H1 (cell line): ENCODE results near the gene NRK. TPM values are rescaled to one million over a fixed set of nuclear protein-coding genes. Genes with fewer than 3 reads are reported as not detected.

ENCODE experiments used
- CTCF ChIA-PET: fragments of 300-600 bp; sonication (Branson Sonifier 250); formaldehyde crosslinking; loops from one replicate; lab custom pipeline; 2021; ENCODE audit not compliant: partially characterized antibody; lab: Charles Lee
- POLR2A ChIA-PET: fragments of 300-600 bp; sonication (Branson Sonifier 250); formaldehyde crosslinking; loops from one replicate; lab custom pipeline; 2021; ENCODE audit warnings: inconsistent platforms; ENCODE audit not compliant: partially characterized antibody; lab: Charles Lee
- DNase-seq, 2 experiments: peaks; one replicate each; pipeline versions ENCODE4 v3.0.0 to v3.0.0-alpha.2; 2010 to 2022; ENCODE audit warnings: low spot score in 2 of 2, low read depth in 1 of 2, mixed read lengths in 1 of 2
- FAIRE-seq: peaks from 2 replicates; lab custom pipeline; 2011; peaks lifted over from hg19 to GRCh38; lab: Jason Lieb, UNC
- H2AFZ ChIP-seq: 2 replicates; pipeline ENCODE4 v1.8.1; 2012; ENCODE audit warnings: low read length, inconsistent platforms
- H2AK5ac ChIP-seq: 2 replicates; pipeline ENCODE4 v1.6.1; 2013; ENCODE audit warnings: low read depth, low read length
- H2BK120ac ChIP-seq: replicated peaks from 2 replicates; pipeline ENCODE3; 2013; ENCODE audit warnings: low read depth, low read length, inconsistent platforms
- H2BK12ac ChIP-seq: 2 replicates; pipeline ENCODE4 v1.6.1; 2013; ENCODE audit warnings: low read depth, low read length
- H2BK15ac ChIP-seq: 2 replicates; pipeline ENCODE4 v1.6.1; 2013; ENCODE audit warnings: low read length
- H2BK20ac ChIP-seq: 2 replicates; pipeline ENCODE4 v1.6.1; 2013; ENCODE audit warnings: low read length
- H2BK5ac ChIP-seq: 2 replicates; pipeline ENCODE4 v1.6.1; 2013; ENCODE audit warnings: low read depth, low read length
- H3K14ac ChIP-seq: 2 replicates; pipeline ENCODE4 v1.6.1; 2013; ENCODE audit warnings: inconsistent platforms; ENCODE audit not compliant: insufficient read length
- H3K18ac ChIP-seq: 2 replicates; pipeline ENCODE4 v1.6.1; 2013; ENCODE audit warnings: low read length; ENCODE audit errors: extremely low read depth
- H3K23ac ChIP-seq: 2 replicates; pipeline ENCODE4 v1.6.1; 2013; ENCODE audit warnings: inconsistent platforms; ENCODE audit not compliant: insufficient read length
- H3K23me2 ChIP-seq: 2 replicates; pipeline ENCODE4 v1.6.1; 2013; ENCODE audit warnings: low read depth, low read length
- H3K27ac ChIP-seq: 2 replicates; pipeline ENCODE4 v1.6.1; 2011; ENCODE audit warnings: low read depth, low read length, inconsistent platforms
- H3K27me3 ChIP-seq, 4 experiments: replicated peaks in 1 of 4; 1 replicate in 1 of 4; 2 replicates in 3 of 4; pipeline versions ENCODE4 v1.6.1 to v1.8.1; 2011 to 2013; ENCODE audit warnings: low read length in 3 of 4, mild to moderate bottlenecking in 3 of 4, inconsistent platforms in 2 of 4, mixed read lengths in 2 of 4, moderate library complexity in 1 of 4; ENCODE audit not compliant: control insufficient read depth in 3 of 4, insufficient read depth in 3 of 4; ENCODE audit errors: extremely low read depth in 1 of 4
- H3K36me3 ChIP-seq, 4 experiments: 2 replicates each; pipeline versions ENCODE4 v1.6.1 to v1.8.1; 2011 to 2013; ENCODE audit warnings: mild to moderate bottlenecking in 4 of 4, low read length in 3 of 4, moderate library complexity in 2 of 4, control low read depth in 1 of 4, inconsistent platforms in 1 of 4; ENCODE audit not compliant: insufficient read depth in 4 of 4, control insufficient read depth in 2 of 4
- H3K4ac ChIP-seq: replicated peaks from 2 replicates; pipeline ENCODE3; 2013; ENCODE audit warnings: low read length, low read depth, mixed read lengths, inconsistent platforms; ENCODE audit not compliant: insufficient read length
- H3K4me1 ChIP-seq, 4 experiments: replicated peaks in 1 of 4; 1 replicate in 1 of 4; 2 replicates in 3 of 4; pipeline versions ENCODE4 v1.6.1 to v1.8.1; 2011 to 2013; ENCODE audit warnings: low read length in 3 of 4, inconsistent platforms in 2 of 4, mixed read lengths in 1 of 4; ENCODE audit not compliant: insufficient read depth in 4 of 4, control insufficient read depth in 3 of 4
- H3K4me2 ChIP-seq, 2 experiments: 2 replicates each; pipeline versions ENCODE4 v1.6.1 to v1.8.1; 2011 to 2013; ENCODE audit warnings: low read depth in 2 of 2, low read length in 2 of 2, control low read depth in 1 of 2, inconsistent platforms in 1 of 2, mild to moderate bottlenecking in 1 of 2; ENCODE audit not compliant: insufficient read depth in 1 of 2
- H3K4me3 ChIP-seq, 4 experiments: fragments of 200-600, 300-600 bp in 1 of 4; sonication (generic), shearing (Covaris generic), sonication (Bioruptor Twin) in 1 of 4; 2 replicates each; pipeline versions ENCODE4 v1.5.1 to v1.8.1; 2011 to 2016; ENCODE audit warnings: low read length in 4 of 4, low read depth in 3 of 4, control low read depth in 2 of 4, inconsistent platforms in 2 of 4, mild to moderate bottlenecking in 2 of 4, mixed read lengths in 1 of 4, moderate library complexity in 1 of 4; ENCODE audit not compliant: insufficient read depth in 2 of 4; ENCODE audit errors: extremely low read depth in 1 of 4
- H3K56ac ChIP-seq: replicated peaks from 2 replicates; pipeline ENCODE3; 2013; ENCODE audit warnings: low read depth, mild to moderate bottlenecking, mixed read lengths, low read length, inconsistent platforms; ENCODE audit not compliant: insufficient read length
- H3K79me1 ChIP-seq: 2 replicates; pipeline ENCODE4 v1.6.1; 2013; ENCODE audit warnings: low read depth, low read length, control low read depth
- H3K79me2 ChIP-seq, 2 experiments: 2 replicates each; pipeline versions ENCODE4 v1.6.1 to v1.8.1; 2012 to 2013; ENCODE audit warnings: low read length in 2 of 2, mild to moderate bottlenecking in 2 of 2, inconsistent platforms in 1 of 2; ENCODE audit not compliant: insufficient read depth in 2 of 2, control insufficient read depth in 1 of 2
- H3K9ac ChIP-seq, 4 experiments: replicated peaks in 1 of 4; 1 replicate in 1 of 4; 2 replicates in 3 of 4; pipeline versions ENCODE4 v1.6.1 to v1.8.1; 2011 to 2013; ENCODE audit warnings: low read depth in 3 of 4, low read length in 3 of 4, control low read depth in 2 of 4, mild to moderate bottlenecking in 2 of 4, moderate library complexity in 2 of 4, inconsistent platforms in 1 of 4; ENCODE audit errors: extremely low read depth in 1 of 4
- H3K9me3 ChIP-seq, 2 experiments: 2 replicates each; pipeline versions ENCODE4 v1.6.1 to v1.8.1; 2012 to 2013; ENCODE audit warnings: mild to moderate bottlenecking in 2 of 2, moderate library complexity in 2 of 2, control low read depth in 1 of 2, inconsistent platforms in 1 of 2, low read depth in 1 of 2, low read length in 1 of 2, mixed read lengths in 1 of 2; ENCODE audit not compliant: insufficient read depth in 2 of 2
- H4K20me1 ChIP-seq, 2 experiments: replicated peaks in 1 of 2; 2 replicates each; pipeline versions ENCODE3 to v1.8.1; 2011 to 2013; ENCODE audit warnings: inconsistent platforms in 2 of 2, low read length in 2 of 2, mild to moderate bottlenecking in 1 of 2; ENCODE audit not compliant: insufficient read depth in 2 of 2, control insufficient read depth in 1 of 2
- H4K5ac ChIP-seq: 2 replicates; pipeline ENCODE4 v1.6.1; 2013; ENCODE audit warnings: low read length, low read depth, mixed read lengths, inconsistent platforms; ENCODE audit not compliant: insufficient read length
- H4K8ac ChIP-seq: 2 replicates; pipeline ENCODE4 v1.8.0; 2013; ENCODE audit warnings: mild to moderate bottlenecking, moderate library complexity, low read length, inconsistent platforms; ENCODE audit not compliant: insufficient read depth; ENCODE audit errors: extremely low read depth
- H4K91ac ChIP-seq: replicated peaks from 2 replicates; pipeline ENCODE3; 2013; ENCODE audit warnings: low read length, mixed read lengths, inconsistent platforms; ENCODE audit not compliant: insufficient read length
- ATF2 ChIP-seq: IDR thresholded peaks from 2 replicates; pipeline ENCODE4 v1.6.1; 2012; ENCODE audit warnings: low read length, inconsistent platforms
- BCL11A ChIP-seq, 2 experiments: IDR thresholded peaks; one replicate each; pipeline ENCODE4 v1.6.1; 2011; ENCODE audit warnings: low read depth in 2 of 2, low read length in 2 of 2, mild to moderate bottlenecking in 2 of 2
- BRCA1 ChIP-seq: IDR thresholded peaks from 2 replicates; pipeline ENCODE4 v1.6.1; 2012; ENCODE audit warnings: low read depth, low read length, improper control_type of control experiment
- CTBP2 ChIP-seq: IDR thresholded peaks from 2 replicates; pipeline ENCODE4 v1.7.0; 2011; ENCODE audit warnings: borderline replicate concordance, mild to moderate bottlenecking, moderate library complexity, mixed read lengths, low read length; ENCODE audit not compliant: insufficient read depth, insufficient read length
- EP300 ChIP-seq, 2 experiments: IDR thresholded peaks; 1 replicate in 1 of 2; 2 replicates in 1 of 2; pipeline ENCODE4 v1.6.1; 2011 to 2012; ENCODE audit warnings: low read depth in 2 of 2, low read length in 2 of 2, mild to moderate bottlenecking in 2 of 2, borderline replicate concordance in 1 of 2, inconsistent platforms in 1 of 2, moderate library complexity in 1 of 2
- EZH2 ChIP-seq: fragments of 200-600 bp; sonication (generic); IDR thresholded peaks from 2 replicates; pipeline ENCODE4 v1.7.1; 2012; ENCODE audit warnings: low read depth, mild to moderate bottlenecking, moderate library complexity, low read length, inconsistent platforms; ENCODE audit not compliant: severe bottlenecking
- RAD21 ChIP-seq, 2 experiments: IDR thresholded peaks in 1 of 2; conservative IDR thresholded peaks in 1 of 2; 2 replicates each; pipeline ENCODE4 v1.6.1; 2011; ENCODE audit warnings: low read depth in 2 of 2, low read length in 2 of 2, improper control_type of control experiment in 1 of 2, inconsistent platforms in 1 of 2, mild to moderate bottlenecking in 1 of 2, moderate library complexity in 1 of 2
- RFX5 ChIP-seq: IDR thresholded peaks from 2 replicates; pipeline ENCODE4 v1.6.1; 2011; ENCODE audit warnings: low read depth, low read length, improper control_type of control experiment, borderline replicate concordance
- SUZ12 ChIP-seq: fragments of 200-600 bp; sonication (generic); IDR thresholded peaks from 2 replicates; pipeline ENCODE4 v1.6.1; 2012; ENCODE audit warnings: mild to moderate bottlenecking, inconsistent platforms, low read length, moderate library complexity, mixed read lengths
- WGBS, 2 experiments: shearing (Covaris generic) in 1 of 2; methylation state at CpG; one replicate each; pipeline versions ENCODE4 v1.1.6 to v1.1.7; 2013 to 2015; ENCODE audit warnings: low lambda C conversion rate in 2 of 2, mixed read lengths in 2 of 2, inconsistent platforms in 1 of 2, low coverage in 1 of 2, missing lambda C conversion rate in 1 of 2; ENCODE audit not compliant: insufficient replicate concordance in 2 of 2, insufficient coverage in 1 of 2, insufficient read length in 1 of 2; ENCODE audit errors: extremely low coverage in 1 of 2, missing lambda C conversion rate in 1 of 2; 5-methylcytosine and 5-hydroxymethylcytosine counted together
- polyA plus RNA-seq, 7 experiments: library from polyadenylated mRNA; depleted of rRNA in 3 of 7; stranded (reverse) in 5 of 7; unstranded in 2 of 7; fragments of >200 nt in 5 of 7; fragments of 200-250 nt in 2 of 7; gene quantifications; 1 replicate in 5 of 7; 2 replicates in 1 of 7; 4 replicates in 1 of 7; pipeline versions ENCODE4 v1.2.1 to v1.2.3, GENCODE V29; 2011 to 2013; ENCODE audit warnings: missing spikeins in 2 of 7, mixed read lengths in 2 of 7
- total RNA-seq: library from RNA; stranded (reverse); fragmentation: NEBNext Ultra II Directional; extraction: Animal tissue kit (Norgen Biotek cat#: 25700); gene quantifications from 2 replicates; pipeline ENCODE4 v1.2.1, GENCODE V29; 2021

The NRK gene
- total and polyA plus RNA-seq, 2 of the 8 experiments (the other 6 are each of a cell fraction or from before 2014, with no cell fraction given): 0.86 to 8.3 TPM

- ChIA-PET POLR2A (no interaction called here), CTCF (no interaction called here)
- no peaks in the 10 kb centered on the region for H3K79me2 ChIP-seq
- H3K4me3 ChIP-seq: no peak overlapping the region
- DNase-seq (no peak), FAIRE-seq (no peak)
- H3K27ac ChIP-seq: no peak overlapping the region
- H3K14ac ChIP-seq: no peak overlapping the region
- no peaks in the 10 kb centered on the region for H3K4me1 ChIP-seq
- H2BK12ac ChIP-seq: no peak overlapping the region
- no peaks in the 10 kb centered on the region for H3K27me3 ChIP-seq
- H3K9ac ChIP-seq: no peak overlapping the region
- no peak overlapping the region for H3K56ac ChIP-seq
- H3K79me1 ChIP-seq: no peaks in the 10 kb centered on the region
- H3K18ac ChIP-seq: no peak overlapping the region
- no peak overlapping the region for H3K4ac ChIP-seq
- no peak overlapping the region for H4K91ac ChIP-seq
- H2AFZ ChIP-seq: no peak overlapping the region
- H3K23me2 ChIP-seq: no peaks in the 10 kb centered on the region
- H3K4me2 ChIP-seq: no peak overlapping the region
- no peak overlapping the region for H2BK120ac ChIP-seq
- no peaks in the 10 kb centered on the region for H4K20me1 ChIP-seq
- H2BK20ac ChIP-seq: no peak overlapping the region
- H3K9me3 ChIP-seq: no peaks in the 10 kb centered on the region
- no peak overlapping the region for H3K23ac ChIP-seq
- H2AK5ac ChIP-seq: no peak overlapping the region
- 93% methylated on average over 3 of the region's 3 CpGs; no CpG with 5 or more reads in 1 of the 2 experiments for WGBS, 2 experiments
- no peak overlapping the region for H2BK15ac ChIP-seq
- no peak overlapping the region for H4K5ac ChIP-seq
- H4K8ac ChIP-seq: no peak overlapping the region
- no peaks in the 10 kb centered on the region for H3K36me3 ChIP-seq
- H2BK5ac ChIP-seq: no peak overlapping the region
- TF ChIP-seq RAD21 (IDR thresholded peaks at IDR 0.05 in 1 of 2, conservative IDR thresholded peaks at IDR 0.05 in 1 of 2; ENCODE audit: low read depth in 2 of 2, low read length in 2 of 2) (no peak), EP300 (IDR thresholded peaks at IDR 0.05; ENCODE audit: borderline replicate concordance in 1 of 2, low read depth in 2 of 2, low read length in 2 of 2) (no peak), BCL11A (IDR thresholded peaks at IDR 0.05; ENCODE audit: low read depth in 2 of 2, low read length in 2 of 2) (no peak), BRCA1 (no peak), ATF2 (no peak), CTBP2 (no peak), RFX5 (no peak), EZH2 (no peak), SUZ12 (no peak)
Measured at GRCh38 chrX:105870445-105870844, 48.1 kb downstream of the NRK start.
